ENCODE measurements around the gene TTF2.
"Not testable (repeated sequence)": the region's sequence is repeated elsewhere in the genome, so short reads cannot be mapped to it uniquely, and the experiment has no call there.

The TTF2 gene

DNA sequence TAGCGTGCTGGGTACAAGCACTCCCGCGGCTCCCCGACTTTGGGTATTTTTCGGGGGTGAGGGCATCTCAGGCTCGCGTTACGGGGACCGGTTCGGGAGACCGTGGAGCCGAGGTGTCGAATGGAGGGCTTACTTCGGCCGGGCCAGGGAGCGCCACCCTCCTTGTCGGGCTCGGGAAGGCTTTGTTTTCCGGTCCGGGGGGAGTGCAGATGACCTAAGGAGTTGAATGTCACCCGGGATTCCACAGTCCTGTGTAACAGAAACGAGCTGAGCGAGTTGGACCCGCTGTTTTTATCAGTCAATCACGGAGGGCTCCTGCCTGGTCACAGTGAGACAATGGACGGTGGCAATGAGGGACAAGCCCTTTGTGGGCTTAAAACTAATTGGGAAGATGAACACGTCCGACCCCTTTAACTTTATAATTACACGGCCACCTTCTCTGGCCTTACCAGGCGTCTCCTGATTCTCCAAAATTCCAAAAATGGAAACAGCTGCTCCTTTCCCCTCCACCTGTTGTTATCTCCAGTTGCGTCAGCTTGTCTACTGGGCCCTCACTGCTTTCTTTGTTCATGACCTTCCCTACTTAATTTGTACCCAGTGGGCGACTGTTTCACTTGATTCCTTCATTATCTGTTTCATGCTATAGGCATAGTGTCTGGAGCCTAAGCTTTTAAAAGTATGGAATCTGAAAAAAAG lies 62.4 kb downstream of the TTF2 start:
- no peak for DNase-seq

DNA sequence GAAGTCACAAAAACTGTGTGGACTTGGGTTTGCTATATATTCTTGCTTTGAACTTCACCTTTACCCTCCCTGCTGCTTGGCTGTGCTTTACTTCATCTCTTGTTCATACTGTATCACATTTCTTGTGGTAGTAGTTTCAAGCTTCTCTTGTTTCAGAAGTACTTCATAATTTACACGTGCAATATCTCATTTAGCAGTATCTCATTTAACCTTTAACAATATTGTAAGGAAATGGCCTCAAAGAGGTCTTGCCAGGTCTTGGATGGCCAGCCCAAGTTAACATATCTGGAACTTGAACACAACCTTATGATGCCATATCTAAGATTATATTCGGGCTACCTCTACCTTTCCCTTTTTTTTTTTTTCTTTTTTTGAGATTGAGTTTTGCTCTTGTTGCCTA lies 63.1 kb downstream of the TTF2 start:
- no peak for DNase-seq

DNA sequence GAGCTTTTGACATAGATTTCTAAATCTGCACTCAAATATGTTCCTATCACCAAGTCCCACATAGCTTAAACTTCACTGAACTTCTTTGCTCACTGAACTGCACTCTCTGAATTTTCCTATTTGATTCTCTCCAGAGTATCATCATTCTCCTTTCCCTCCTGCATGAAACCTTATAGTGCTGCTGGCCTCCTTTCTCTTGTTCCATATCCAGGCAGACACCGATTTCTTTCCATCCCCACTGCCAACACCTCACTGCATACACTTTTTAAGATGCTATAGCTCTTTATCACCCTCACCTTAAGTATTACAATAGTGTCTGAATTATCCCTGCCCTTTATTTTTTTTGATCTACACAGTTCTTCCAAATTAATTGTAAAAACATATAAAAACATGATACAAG lies 64.5 kb downstream of the TTF2 start:
- DNase-seq: no peak

DNA sequence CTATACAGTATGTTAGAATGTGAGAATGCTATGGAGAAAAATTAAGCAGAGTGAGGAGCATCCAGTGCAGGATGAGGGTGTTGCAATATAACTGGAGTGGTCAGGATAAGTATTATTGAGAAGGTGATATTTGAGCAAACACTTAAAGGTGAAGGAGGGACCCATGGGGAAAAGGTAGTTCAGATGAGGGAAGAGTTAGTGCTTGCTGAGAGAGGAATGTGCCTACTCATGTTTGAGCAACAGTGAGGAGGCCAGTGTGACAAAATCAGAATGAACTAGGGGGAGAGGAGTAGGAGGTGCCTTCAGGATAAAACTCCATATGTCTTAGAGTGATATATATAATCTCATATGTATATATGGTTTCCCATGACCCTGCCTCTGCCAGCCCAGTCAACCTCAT lies 67.7 kb downstream of the TTF2 start:
- DNase-seq: no peak

DNA sequence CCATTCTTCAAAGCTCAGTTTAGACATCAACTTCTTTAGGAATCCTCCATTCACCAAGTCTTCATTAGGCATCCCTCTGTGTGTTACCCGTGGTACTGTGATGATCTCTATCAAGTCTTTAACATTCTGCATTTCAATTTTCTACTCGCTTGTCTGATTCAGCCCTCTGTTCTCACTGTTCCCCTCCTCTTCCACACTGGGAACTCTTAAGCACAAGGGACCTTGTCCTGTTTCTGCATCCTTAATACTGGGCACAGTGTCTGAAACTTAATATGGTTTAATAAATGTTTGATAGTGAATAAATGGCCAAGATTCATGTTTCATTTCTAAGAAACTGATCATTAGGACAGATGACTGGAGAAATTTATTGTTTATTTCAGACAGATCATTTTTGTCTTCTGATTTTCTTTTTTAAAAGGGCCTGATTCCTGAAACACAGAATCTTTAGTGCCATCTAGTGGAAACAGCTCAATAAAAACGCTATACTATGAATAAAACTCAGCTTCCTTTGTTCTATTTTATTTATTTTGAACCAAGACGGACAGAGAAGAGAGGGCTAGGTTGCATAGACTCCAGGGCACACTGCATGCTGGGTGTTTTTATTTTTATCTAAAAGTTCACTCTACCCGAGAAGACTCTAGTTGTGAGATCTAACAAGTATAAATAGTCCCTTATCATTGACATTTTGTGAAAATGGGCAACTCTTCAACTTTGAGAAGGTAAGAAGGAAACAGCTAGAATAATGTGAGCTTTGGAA lies 68.4 kb downstream of the TTF2 start:
- DNase-seq: peak; percentile 87

DNA sequence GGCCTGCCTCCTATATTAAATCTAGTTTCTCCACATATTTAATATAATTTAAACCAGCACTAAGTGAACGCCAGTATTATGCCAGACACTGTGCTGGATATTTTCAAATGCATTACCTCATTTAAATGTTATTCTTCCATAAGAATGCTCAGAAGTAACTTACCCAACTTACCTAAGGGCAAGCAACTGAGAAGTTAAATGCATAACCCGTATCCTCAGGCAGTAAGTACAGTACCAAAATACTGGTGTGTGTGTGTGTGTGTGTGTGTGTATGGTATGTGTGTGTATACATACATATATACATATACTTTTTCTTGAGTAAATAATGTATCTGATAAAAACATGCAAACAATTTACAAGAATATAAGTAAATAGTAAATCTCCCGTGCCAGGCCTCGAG lies 70.4 kb downstream of the TTF2 start:
- DNase-seq: no peak

DNA sequence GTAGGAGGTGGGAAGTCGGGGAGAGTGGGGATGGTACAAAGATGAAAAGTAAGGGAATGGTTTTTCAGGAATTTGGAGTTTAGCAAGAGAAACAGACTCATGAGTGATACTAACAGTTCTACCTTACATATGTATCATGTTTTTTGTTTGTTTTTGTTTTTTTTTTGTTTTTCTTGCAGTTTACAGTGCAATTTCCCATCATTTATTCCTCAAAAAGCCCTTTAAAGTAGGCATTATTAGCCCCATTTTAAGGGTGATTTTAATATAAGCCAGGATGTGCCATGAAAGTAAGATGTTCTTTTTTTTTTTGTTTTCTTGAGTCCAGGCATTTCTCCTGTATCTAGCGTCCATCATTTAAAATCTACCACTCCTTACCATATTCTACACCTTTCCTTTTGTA lies 75.2 kb downstream of the TTF2 start:
- no peak for DNase-seq

DNA sequence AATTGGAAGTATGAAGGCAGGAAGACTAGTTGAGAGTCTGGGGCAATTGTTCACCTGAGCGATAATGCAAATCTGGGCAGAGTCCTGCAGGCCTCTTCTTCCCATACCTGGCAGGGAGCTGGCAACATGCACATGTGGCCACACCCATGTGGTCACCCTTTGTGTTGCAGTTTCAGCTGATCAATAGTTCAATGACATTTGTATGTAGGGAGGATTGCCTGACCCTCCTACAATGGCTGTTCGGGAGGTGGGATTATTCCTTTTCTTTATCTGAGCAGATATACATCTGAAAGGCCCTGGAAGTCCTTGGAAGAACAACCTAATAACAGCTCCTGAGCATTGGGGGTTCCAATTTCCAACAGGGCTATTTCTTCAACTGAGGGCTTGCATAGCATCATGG lies 76.6 kb downstream of the TTF2 start:
- DNase-seq: no peak

DNA sequence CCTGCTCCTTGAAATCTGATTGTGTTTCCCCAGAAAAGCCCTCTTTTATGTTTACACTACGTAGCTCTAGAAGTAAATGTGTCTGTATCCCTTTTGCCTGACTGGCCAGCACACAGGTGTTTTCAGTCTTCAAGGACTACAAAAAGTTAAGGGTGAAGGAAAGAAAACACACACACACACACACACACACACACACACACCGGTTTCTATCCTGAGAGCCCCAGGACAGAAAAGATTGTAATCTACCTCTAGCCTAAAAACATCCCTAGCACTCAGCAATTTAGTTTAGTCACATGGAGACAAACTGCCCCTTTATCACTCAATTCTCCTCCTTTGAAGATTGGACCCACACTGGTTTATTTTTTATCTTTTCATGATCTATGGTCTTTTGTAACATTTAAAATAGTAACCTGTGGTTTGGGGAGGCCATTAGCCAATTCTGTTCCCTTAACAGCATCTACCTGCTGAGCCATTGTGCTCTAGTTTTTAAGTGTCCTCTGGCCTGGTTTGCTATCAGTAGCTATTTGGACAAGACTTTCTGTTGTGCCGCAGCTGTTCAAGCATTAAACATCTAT lies 77.2 kb downstream of the TTF2 start:
- no peak for DNase-seq

DNA sequence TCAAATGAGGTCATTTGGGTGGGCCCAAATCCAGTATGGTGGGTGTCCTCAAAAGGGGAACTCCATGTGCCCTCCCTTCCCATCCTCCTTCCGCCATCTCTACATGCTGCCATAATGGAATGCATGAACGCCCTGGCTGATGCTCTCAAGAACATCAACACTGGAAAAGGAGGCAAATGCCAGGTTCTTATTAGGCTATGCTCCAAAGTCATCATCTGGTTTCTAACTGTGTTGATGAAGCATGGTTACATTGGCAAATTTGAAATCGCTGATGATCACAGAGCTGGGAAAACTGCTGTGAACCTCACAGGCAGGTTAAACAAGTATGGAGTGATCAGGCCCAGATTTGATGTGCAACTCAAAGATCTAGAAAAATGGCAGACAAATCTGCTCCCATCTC lies 78.0 kb downstream of the TTF2 start:
- DNase-seq: no peak

DNA sequence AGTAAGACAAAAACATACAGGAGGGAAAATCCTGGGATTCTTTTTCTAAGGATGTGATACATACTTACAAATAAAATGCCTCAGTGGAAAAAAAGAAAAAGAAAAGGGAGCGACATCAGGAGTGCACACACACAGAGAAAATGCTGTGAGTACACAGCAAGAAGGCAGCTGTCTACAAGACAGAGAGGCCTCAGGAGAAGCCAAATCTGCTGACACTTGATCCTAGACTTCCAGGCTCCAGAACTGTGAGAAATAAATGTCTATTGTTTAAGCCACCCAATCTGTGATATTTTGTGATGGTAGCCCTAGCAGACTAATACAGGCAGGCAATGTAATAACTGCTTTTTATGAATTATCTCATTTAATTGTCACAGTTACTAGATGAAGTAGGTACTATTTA lies 78.4 kb downstream of the TTF2 start:
- no peak for DNase-seq

DNA sequence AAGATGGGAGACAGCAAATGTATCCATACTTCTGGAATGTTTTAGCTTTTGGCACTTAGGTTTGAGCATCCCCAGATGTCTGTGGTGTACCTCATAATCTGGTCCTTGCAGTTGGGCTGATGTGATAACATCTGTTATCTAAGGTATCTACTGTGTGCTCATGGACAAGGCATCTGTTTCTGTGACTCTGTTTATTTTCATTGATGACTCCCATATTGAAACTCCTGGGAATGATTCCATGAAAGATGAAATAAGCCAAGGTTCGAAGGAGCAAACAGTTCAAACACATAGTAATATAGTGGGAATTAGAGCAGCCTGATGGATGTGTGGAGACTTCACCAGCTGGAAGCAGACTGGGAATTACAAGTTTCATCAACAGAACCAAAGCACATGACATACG lies 82.1 kb downstream of the TTF2 start:
- no peak for DNase-seq

DNA sequence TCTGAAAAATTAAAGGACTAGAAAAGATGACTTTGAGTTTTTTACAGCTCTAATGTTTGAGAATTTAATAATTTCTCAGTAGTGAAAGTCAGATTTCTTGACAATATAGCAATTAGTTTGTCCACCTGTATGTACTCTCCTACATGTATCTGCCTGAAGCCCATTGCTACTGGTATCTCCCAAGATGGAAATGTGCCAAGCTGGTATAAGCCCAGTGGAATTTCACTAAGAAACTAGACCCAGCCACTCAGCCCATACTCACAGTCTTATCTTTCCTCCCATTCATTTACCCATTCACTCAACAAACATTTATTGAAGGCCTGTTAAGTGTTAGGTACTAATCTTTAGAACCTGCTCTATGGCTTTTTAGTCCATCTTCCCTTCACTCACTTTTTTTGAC lies 83.0 kb downstream of the TTF2 start:
- no peak for DNase-seq

DNA sequence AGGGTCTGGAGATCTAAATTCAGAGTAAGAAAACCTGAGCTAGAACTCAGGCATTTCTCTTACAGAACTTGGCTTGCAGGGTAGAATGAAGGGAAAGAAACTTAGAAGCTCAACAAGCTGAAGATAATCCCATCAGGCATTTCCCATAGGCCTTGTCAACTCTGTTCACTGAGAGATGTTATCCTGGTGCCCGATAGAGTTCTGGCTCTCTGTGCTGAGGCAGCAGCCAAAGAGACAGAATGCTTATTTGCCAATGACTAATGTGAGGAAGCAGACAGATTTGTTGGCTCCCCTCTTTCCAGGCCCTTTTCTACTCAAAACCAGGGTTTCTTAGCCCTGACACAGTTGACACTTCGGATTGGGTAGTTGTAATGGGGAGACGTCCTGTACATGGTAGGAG lies 83.7 kb downstream of the TTF2 start:
- DNase-seq: no peak

DNA sequence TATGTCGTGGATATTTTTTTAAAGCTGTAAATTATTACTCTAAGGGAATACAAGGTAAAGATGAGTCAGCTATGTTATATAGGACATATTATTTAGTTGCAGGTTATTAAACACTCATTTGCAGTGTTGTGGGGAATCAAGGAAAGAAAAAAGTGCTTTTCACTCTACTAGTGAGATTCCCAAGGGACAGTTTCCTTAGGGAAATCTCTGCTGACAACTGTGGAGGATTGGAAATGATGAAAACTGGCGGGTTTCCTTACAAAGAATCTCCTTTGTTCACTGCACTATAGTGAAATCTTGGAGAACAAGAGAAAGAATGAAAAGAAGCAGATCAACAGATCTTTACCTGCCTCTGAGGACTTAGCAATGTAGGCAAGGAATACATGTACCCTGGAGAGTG lies 85.9 kb downstream of the TTF2 start:
- DNase-seq: no peak

DNA sequence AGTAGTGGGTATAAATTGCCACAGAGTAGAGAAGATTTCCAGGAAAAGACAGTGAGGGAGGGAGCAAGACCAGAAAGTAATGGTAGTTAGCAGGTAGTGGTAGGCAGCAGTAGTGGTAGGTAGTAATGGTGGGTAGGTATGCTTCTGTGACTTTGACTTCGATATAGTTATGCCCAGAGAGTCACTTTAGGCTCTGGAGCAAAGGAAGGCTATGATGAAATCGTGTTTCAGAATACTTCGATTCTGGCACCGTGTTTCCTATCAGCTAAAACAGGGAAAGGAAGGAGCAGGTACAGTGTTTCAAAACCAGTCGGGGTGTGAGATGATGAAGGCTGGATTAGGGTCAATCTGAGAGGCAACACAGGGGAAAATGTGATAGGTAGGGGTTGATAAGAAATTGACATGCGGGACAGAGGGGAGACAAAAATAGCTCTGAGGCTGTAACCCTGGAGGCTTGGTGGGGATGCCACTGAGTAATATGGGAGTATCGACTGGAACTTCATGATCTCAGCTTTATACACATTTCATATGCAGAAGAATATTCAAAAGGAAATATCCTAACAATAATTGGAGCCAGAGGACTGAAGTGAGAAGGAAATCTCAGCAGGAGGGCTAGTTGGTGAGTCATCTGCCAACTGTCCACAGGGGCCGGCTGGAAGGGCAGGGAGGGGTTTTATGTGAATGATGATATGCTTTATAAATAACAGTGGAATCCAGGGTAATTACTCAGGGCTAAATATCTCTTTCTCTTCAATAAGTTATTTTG lies 86.6 kb downstream of the TTF2 start:
- DNase-seq: no peak

DNA sequence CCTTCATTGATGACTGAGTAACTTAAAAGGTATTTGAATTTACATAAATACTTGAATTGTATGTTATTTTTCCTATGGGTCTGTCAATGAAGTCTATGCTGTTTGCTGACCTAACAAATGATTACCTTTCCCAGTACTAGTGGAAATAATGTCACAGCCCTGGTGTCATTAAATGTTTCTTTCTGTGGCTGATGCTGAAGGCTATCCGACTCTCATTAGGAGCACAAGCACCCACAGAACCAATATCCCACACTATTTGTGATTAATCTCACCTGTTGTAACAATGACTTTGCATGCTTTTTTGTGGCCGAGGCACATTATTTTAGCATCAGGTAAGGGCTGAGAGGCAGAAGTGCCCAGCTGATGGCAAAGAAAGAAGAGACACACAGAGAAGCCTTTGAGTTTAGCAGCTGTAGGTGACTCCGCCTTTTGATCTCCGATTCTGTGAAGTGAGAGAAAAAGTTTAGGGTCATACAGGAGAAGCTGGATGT lies 87.3 kb downstream of the TTF2 start:
- DNase-seq: no peak

DNA sequence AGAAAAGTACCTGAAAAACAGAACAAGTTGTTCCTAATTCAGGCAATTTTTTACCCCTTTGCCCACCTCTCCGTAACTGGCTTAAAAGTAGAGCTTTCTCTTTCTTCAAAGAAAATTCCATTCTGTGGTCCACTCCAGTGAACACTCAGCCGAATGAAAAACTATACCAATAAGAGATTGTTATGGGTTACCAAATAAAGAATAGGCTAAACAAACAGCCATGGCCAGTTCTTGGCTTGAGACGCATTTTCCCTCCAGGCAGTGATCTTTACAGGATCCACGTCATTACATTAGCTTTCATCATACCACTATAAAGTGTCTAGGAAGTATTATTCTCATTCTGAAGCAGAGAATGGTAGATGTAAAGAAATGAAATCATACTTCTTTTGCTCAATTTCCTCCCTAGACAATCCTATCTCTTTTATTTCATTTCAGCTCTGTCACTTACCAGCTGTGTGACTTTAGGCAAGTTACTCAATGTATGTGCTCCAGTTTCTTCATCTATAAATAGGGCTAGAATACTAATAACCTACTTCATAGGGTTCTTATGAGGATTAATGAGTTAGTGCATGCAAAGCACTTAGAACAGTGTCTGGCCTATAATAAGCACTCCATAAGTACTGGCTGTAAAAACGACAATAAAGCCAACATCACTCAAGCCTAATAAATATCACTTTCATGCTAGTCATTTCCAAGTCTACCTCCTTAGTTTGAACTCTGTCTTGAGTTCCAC lies 87.9 kb downstream of the TTF2 start:
- no peak for DNase-seq

DNA sequence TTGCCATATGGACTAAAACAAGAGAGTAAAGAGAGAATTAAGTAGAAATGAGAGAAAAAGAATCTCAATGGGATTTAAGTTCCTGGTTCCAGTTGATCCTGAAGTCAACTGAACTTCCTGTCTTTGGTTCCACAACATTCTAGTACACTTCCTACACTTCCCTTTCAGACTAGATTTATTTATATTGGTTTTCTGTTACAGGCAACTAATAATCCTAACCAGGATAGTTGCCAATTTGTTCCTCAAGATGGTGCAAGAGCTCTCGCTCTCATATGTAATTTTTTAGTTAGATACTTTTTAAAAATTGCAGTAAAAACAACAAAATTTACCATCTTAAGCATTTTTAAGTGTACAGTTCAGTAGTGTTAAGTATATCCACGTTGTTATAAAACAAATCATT lies 90.2 kb downstream of the TTF2 start:
- DNase-seq: no peak

DNA sequence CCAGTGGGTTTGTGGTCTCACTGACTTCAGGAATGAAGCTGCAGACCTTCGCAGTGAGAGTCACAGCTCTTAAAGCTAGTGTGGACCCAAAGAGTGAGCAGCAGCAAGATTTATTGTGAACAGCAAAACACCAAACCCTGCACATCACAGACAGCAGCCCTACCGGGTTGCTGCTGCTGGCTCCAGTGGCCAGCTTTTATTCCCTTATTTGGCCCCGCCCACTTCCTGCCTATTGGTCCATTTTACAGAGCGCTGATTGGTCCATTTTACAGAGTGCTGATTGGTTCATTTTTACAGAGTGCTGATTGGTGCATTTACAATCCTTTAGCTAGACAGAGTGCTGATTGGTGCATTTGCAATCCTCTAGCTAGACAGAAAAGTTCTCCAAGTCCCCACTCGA lies 91.2 kb downstream of the TTF2 start:
- not testable (repeated sequence) for DNase-seq

Data from NCI-H1694 treated with DMSO at 0.1 percent for 48 hours (cell line).